Right lobe of liver (tissue), 6 donors: ENCODE data around the gene RAB8A. TPM values are rescaled to one million over a fixed set of nuclear protein-coding genes. Genes with fewer than 3 reads are reported as not detected.

ENCODE experiments used
- ATAC-seq, 4 donors: fragments of 200-7000 bp; cut with Tn5 transposase; one replicate each; pipeline ENCODE4 v1.9.1; 2020; ENCODE audit warnings: mild to moderate bottlenecking in 4 of 4, moderate library complexity in 4 of 4
- DNase-seq, 3 donors: peaks; one replicate each; pipeline ENCODE4 v3.0.0-alpha.2; 2020
- H3K27ac ChIP-seq, 3 donors: fragments of 200-600 bp; one replicate each; pipeline ENCODE4 v1.8.0; 2022
- H3K27me3 ChIP-seq, 2 donors: fragments of 200-600 bp; one replicate each; pipeline ENCODE4 v1.8.0; 2022
- H3K36me3 ChIP-seq, 4 donors: fragments of 200-600 bp; sonication (generic) in 1 of 4; one replicate each; pipeline versions ENCODE4 v1.5.1 to v1.8.0; 2017 to 2022; ENCODE audit warnings: control low read depth in 1 of 4
- H3K4me1 ChIP-seq, 4 donors: fragments of 200-600 bp; sonication (generic) in 1 of 4; one replicate each; pipeline versions ENCODE4 v1.5.1 to v1.8.0; 2017 to 2022; ENCODE audit warnings: control low read depth in 1 of 4
- H3K4me3 ChIP-seq, 3 donors: fragments of 200-600 bp; one replicate each; pipeline ENCODE4 v1.8.0; 2022
- H3K9me3 ChIP-seq, 4 donors: fragments of 200-600 bp; sonication (generic) in 1 of 4; one replicate each; pipeline versions ENCODE4 v1.5.1 to v1.8.0; 2017 to 2022; ENCODE audit warnings: control low read depth in 1 of 4
- CTCF ChIP-seq, 4 donors: fragments of 200-600 bp in 3 of 4; fragments of 450-650 bp in 1 of 4; IDR thresholded peaks; one replicate each; pipeline versions ENCODE4 v1.5.1 to v1.8.0; 2016 to 2022; ENCODE audit warnings: antibody characterized with exemption in 4 of 4, mild to moderate bottlenecking in 2 of 4
- POLR2A ChIP-seq: fragments of 450-650 bp; IDR thresholded peaks from one replicate; pipeline ENCODE4 v1.6.1; 2017; ENCODE audit warnings: antibody characterized with exemption, mild to moderate bottlenecking
- WGBS: methylation state at CpG from one replicate; pipeline ENCODE4 v1.1.6; 2018; ENCODE audit warnings: low coverage, low lambda C conversion rate; ENCODE audit not compliant: insufficient coverage; ENCODE audit errors: missing lambda C conversion rate; 5-methylcytosine and 5-hydroxymethylcytosine counted together
- intact Hi-C, 2 donors: fragments of 100-400 bp; cut with DNase I; formaldehyde crosslinking; loops; one replicate each; pipeline versions ENCODE4 v1.11.2 to v1.14.1; 2022
- total RNA-seq, 6 experiments: library from RNA; depleted of rRNA in 2 of 6; stranded (reverse); fragments of >200 nt in 2 of 6; fragmentation: NEBNext Ultra II Directional in 3 of 6; extraction: Animal tissue kit (Norgen Biotek cat#: 25700) in 3 of 6; gene quantifications; one replicate each; pipeline versions ENCODE4 v1.1.0 to v1.2.4, GENCODE V29; 2016 to 2023
- donor health status: DM: no; HTN: yes; CAD: no.
- donor health status: DM: no; HTN: no; CAD: no.
- donor health status: DM: no; HTN: no; CAD: no.
- donor health status: DM: no; HTN: yes; CAD: no.
- donor health status: DM: no; HTN: yes; CAD: no.

The RAB8A gene
- total RNA-seq, 6 experiments from 2014 or later = 59.5 to 88.4 (median 72.5) TPM

DNA sequence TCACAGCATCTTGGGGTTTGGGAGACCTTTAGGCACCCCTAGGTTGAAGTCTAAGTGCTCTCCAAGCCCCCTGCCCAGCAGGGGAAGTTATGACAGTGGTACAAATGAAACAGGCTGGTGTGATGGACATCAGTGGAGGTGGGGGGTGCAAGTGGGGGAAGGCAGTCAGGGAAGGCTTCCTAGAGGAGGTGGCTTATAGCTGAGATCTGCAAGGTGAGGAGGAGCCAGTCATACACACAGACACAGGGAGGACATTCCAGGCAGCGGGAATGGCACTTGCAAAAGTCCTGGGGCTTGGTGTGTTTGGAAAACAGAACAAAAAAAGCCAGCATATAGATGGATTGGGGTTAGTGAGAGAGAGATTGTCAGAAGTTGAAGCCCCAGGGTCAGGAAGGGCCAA is 43.4 kb downstream of the RAB8A start:
- H3K27me3 ChIP-seq = no peaks in the 10 kb centered on the region
- no peak for ATAC-seq
- H3K4me3 ChIP-seq = no peak overlapping the region
- no peak overlapping the region for H3K27ac ChIP-seq
- no peaks in the 10 kb centered on the region for H3K4me1 ChIP-seq
- no peak for TF ChIP-seq POLR2A
- TF ChIP-seq CTCF (IDR thresholded peaks at IDR 0.05) = no peak
- no peak for DNase-seq
- no peaks in the 10 kb centered on the region for H3K36me3 ChIP-seq
- 100% methylated on average over 1 of the region's 1 CpG for WGBS
- no peaks in the 10 kb centered on the region for H3K9me3 ChIP-seq
- intact Hi-C loops = no loop called here

- Histone ChIP-seq H3K27me3 (no peaks in the 10 kb centered on the region), H3K4me1 (no peaks in the 10 kb centered on the region), H3K9me3 (no peaks in the 10 kb centered on the region), H3K27ac (no peak overlapping the region), H3K36me3 (no peaks in the 10 kb centered on the region), H3K4me3 (no peak overlapping the region)
- WGBS = 64% methylated on average over 3 of the region's 6 CpGs
- no peak for ATAC-seq
- intact Hi-C loops = no loop called here
- TF ChIP-seq POLR2A = no peak
- TF ChIP-seq CTCF (IDR thresholded peaks at IDR 0.05) = no peak
- no peak for DNase-seq
Observed at GRCh38 chr19:16156904-16157303, 45.2 kb downstream of the RAB8A start.

- Histone ChIP-seq H3K27me3 (no peaks in the 10 kb centered on the region), H3K27ac (no peak overlapping the region), H3K4me1 (no peaks in the 10 kb centered on the region), H3K4me3 (no peak overlapping the region), H3K36me3 (no peaks in the 10 kb centered on the region), H3K9me3 (no peaks in the 10 kb centered on the region)
- intact Hi-C loops = no loop called here
- DNase-seq (peak in 1 of 3 donors; percentile 62), ATAC-seq (peak in 3 of 4 donors; percentile 24 to 58 (median 28))
- WGBS = 50% methylated on average over 3 of the region's 10 CpGs
- no peak for TF ChIP-seq POLR2A
- no peak for TF ChIP-seq CTCF (IDR thresholded peaks at IDR 0.05)
Observed at GRCh38 chr19:16157601-16158000, 45.9 kb downstream of the RAB8A start.

DNA sequence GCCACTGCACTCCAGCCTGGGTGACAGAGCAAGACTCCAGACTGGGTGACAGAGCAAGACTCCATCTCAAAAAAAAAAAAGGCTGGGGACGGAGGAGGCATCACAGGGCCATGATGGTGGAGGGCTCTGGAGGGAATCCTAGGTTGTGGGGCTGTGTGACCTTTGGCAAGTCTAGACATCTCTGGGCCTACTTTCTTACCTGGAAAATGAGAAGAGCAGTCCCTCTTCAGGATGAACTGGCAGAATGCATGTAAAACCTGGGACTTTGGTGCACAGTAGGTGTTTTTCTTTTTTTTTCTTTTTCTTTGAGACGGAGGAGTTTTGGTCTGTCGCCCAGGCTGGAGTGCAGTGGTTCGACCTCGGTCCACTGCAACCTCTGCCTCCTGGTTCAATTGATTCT is 48.0 kb downstream of the RAB8A start:
- Histone ChIP-seq H3K4me1 (peaks cover 0 to 11% (median 3%) of the 10 kb centered on the region in 4 donors), H3K4me3 (no peak overlapping the region), H3K27me3 (no peaks in the 10 kb centered on the region), H3K36me3 (no peaks in the 10 kb centered on the region), H3K27ac (no peak overlapping the region), H3K9me3 (no peaks in the 10 kb centered on the region)
- ATAC-seq (no peak), DNase-seq (no peak)
- intact Hi-C loops = no loop called here
- no peak for TF ChIP-seq CTCF (IDR thresholded peaks at IDR 0.05)
- TF ChIP-seq POLR2A = no peak
- WGBS = 86% methylated on average over 2 of the region's 5 CpGs

DNA sequence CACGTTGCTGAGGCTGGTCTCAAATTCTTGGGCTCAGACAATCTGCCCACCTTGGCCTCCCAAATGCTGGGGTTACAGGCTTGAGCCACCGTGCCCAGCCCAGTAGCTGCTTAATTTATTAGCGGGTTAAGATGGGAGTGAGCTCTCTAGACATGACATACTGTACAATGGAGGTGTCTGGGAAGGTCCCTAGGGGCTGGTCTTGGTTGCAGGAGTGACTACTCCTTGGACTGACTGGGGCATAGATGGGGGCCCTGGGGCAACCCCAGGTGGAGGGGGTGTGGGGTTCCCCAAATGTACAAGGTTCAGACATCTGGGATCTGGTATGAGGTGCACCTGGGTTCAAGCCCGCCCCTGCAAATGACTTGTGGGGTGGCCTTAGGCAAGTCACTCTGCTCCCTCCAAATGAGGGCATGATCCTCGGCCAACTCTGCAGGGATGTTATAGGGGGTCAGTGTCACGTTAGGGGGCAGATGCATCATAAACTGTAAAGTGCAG is 48.8 kb downstream of the RAB8A start:
- no peak overlapping the region for H3K27ac ChIP-seq
- ATAC-seq (no peak), DNase-seq (no peak)
- TF ChIP-seq POLR2A = no peak
- no peak for TF ChIP-seq CTCF (IDR thresholded peaks at IDR 0.05)
- H3K9me3 ChIP-seq = no peaks in the 10 kb centered on the region
- no peaks in the 10 kb centered on the region for H3K27me3 ChIP-seq
- intact Hi-C loops = no loop called here
- peaks cover 0 to 11% (median 3%) of the 10 kb centered on the region in 4 donors for H3K4me1 ChIP-seq
- no peak overlapping the region for H3K4me3 ChIP-seq
- 100% methylated on average over 1 of the region's 6 CpGs for WGBS
- no peaks in the 10 kb centered on the region for H3K36me3 ChIP-seq
